K562 (cell line): Measurements from ENCODE around the gene SERPINA3. TPM values are rescaled to one million over a fixed set of nuclear protein-coding genes. Genes with fewer than 3 reads are reported as not detected.

Experiments
- ATAC-seq: fragments of 200-7000 bp; cut with Tn5 transposase; 3 replicates; pipeline ENCODE4 v1.9.1; 2020; ENCODE audit warnings: moderate library complexity
- BruUV-seq: library from RNA; stranded (reverse); fragments of 400-500 nt; replicated peaks from 2 replicates; lab custom pipeline; 2021; lab: Mats Ljungman, UMichigan
- CTCF ChIA-PET: fragments of 300-600 bp; formaldehyde crosslinking; extraction: SDS; loops from one replicate; lab custom pipeline; 2021; ENCODE audit warnings: low intra/inter-chr PET ratio; lab: Yijun Ruan, JAX
- POLR2A ChIA-PET: fragments of 300-600, 350-650 bp; sonication (Branson Sonifier 250); formaldehyde crosslinking; extraction: SDS; loops from one replicate; lab custom pipeline; 2021; ENCODE audit warnings: antibody characterized with exemption, inconsistent platforms; lab: Yijun Ruan, JAX
- DNase-seq, 4 experiments: peaks; one replicate each; pipeline versions ENCODE4 v3.0.0 to v3.0.0-alpha.2; 2011 to 2018; ENCODE audit warnings: low spot score in 3 of 4, mixed read lengths in 3 of 4; ENCODE audit errors: extremely low read depth in 1 of 4
- FAIRE-seq: peaks from 2 replicates; lab custom pipeline; 2011; peaks lifted over from hg19 to GRCh38; lab: Jason Lieb, UNC
- H2AFZ ChIP-seq: 2 replicates; pipeline ENCODE4 v1.6.0; 2011; ENCODE audit warnings: low read depth, low read length, control low read depth, inconsistent platforms
- H3K27ac ChIP-seq: fragments of 200-600 bp; 3 replicates; pipeline ENCODE4 v1.8.0; 2011; ENCODE audit warnings: low read depth, mild to moderate bottlenecking, control low read depth, inconsistent platforms, low read length, moderate library complexity, mixed read lengths; ENCODE audit errors: extremely low read depth
- H3K27me3 ChIP-seq, 2 experiments: fragments of 300-600 bp in 1 of 2; 2 replicates in 1 of 2; 3 replicates in 1 of 2; pipeline versions ENCODE4 v1.6.0 to v1.8.0; 2011; ENCODE audit warnings: inconsistent platforms in 2 of 2, low read length in 2 of 2, mild to moderate bottlenecking in 1 of 2, mixed read lengths in 1 of 2, moderate library complexity in 1 of 2; ENCODE audit not compliant: control insufficient read depth in 2 of 2, insufficient read depth in 2 of 2
- H3K36me3 ChIP-seq: fragments of 300-600 bp; 3 replicates; pipeline ENCODE4 v1.8.0; 2011; ENCODE audit warnings: mild to moderate bottlenecking, low read length, inconsistent platforms; ENCODE audit not compliant: control insufficient read depth, insufficient read depth
- H3K4me1 ChIP-seq, 2 experiments: fragments of 200-600 bp in 1 of 2; replicated peaks in 1 of 2; 2 replicates in 1 of 2; 3 replicates in 1 of 2; pipeline versions ENCODE4 v1.5.1 to v1.8.0; 2011; ENCODE audit warnings: inconsistent platforms in 2 of 2, low read length in 2 of 2, mild to moderate bottlenecking in 1 of 2, mixed read lengths in 1 of 2, moderate library complexity in 1 of 2; ENCODE audit not compliant: control insufficient read depth in 2 of 2, insufficient read depth in 2 of 2
- H3K4me2 ChIP-seq: 2 replicates; pipeline ENCODE4 v1.6.1; 2011; ENCODE audit warnings: low read length, control low read depth, inconsistent platforms, mixed read lengths; ENCODE audit not compliant: insufficient read depth
- H3K4me3 ChIP-seq: fragments of 200-600 bp; sonication (generic), shearing (Covaris generic); 2 replicates; pipeline ENCODE4 v1.5.1; 2016; ENCODE audit warnings: control low read depth, inconsistent platforms
- H3K79me2 ChIP-seq: fragments of 200-600 bp; 3 replicates; pipeline ENCODE4 v1.8.0; 2011; ENCODE audit warnings: low read length, inconsistent platforms; ENCODE audit not compliant: control insufficient read depth, insufficient read depth
- H3K9ac ChIP-seq, 2 experiments: 2 replicates each; pipeline versions ENCODE4 v1.6.0 to v1.6.1; 2011; ENCODE audit warnings: low read depth in 2 of 2, low read length in 2 of 2, control low read depth in 1 of 2, inconsistent platforms in 1 of 2, mild to moderate bottlenecking in 1 of 2, mixed read lengths in 1 of 2; ENCODE audit not compliant: insufficient read depth in 1 of 2
- H3K9me1 ChIP-seq: one replicate; pipeline ENCODE4 v1.6.0; 2011; ENCODE audit warnings: inconsistent platforms, mild to moderate bottlenecking, low read length, moderate library complexity; ENCODE audit not compliant: control insufficient read depth, insufficient read depth
- H3K9me3 ChIP-seq: replicated peaks from 2 replicates; pipeline ENCODE4 v1.5.1; 2011; ENCODE audit warnings: low read depth, low read length, inconsistent platforms; ENCODE audit not compliant: control insufficient read depth, insufficient read depth
- H4K20me1 ChIP-seq: replicated peaks from 2 replicates; pipeline ENCODE4 v1.6.1; 2011; ENCODE audit warnings: low read length, inconsistent platforms, mixed read lengths; ENCODE audit not compliant: control insufficient read depth, insufficient read depth
- BRCA1 ChIP-seq, 2 experiments: fragments of 450-650 bp in 1 of 2; sonication (generic) in 1 of 2; formaldehyde crosslinking in 1 of 2; IDR thresholded peaks; 2 replicates each; pipeline versions ENCODE4 v1.5.0 to v1.6.1; 2017 to 2020; ENCODE audit warnings: mild to moderate bottlenecking in 1 of 2, missing genetic modification reagents in 1 of 2
- FOSL1 ChIP-seq: fragments of 200-800 bp; sonication (Bioruptor generic); conservative IDR thresholded peaks from 2 replicates; pipeline ENCODE4 v1.6.1; 2016; ENCODE audit warnings: missing genetic modification characterization, missing compliant biosample characterization
- GTF2A2 ChIP-seq: IDR thresholded peaks from 2 replicates; pipeline ENCODE4 v1.6.1; 2016; ENCODE audit warnings: mild to moderate bottlenecking, missing genetic modification characterization, missing compliant biosample characterization
- MCM5 ChIP-seq: fragments of 450-650 bp; IDR thresholded peaks from 2 replicates; pipeline ENCODE4 v1.6.1; 2016; ENCODE audit warnings: low read depth
- NCOA4 ChIP-seq: fragments of 450-650 bp; IDR thresholded peaks from 2 replicates; pipeline ENCODE4 v1.6.1; 2018; ENCODE audit warnings: mild to moderate bottlenecking; ENCODE audit not compliant: partially characterized antibody
- RAD21 ChIP-seq, 2 experiments: fragments of 250-450 bp in 1 of 2; fragments of 450-650 bp in 1 of 2; sonication (Bioruptor Pico) in 1 of 2; formaldehyde crosslinking in 1 of 2; IDR thresholded peaks in 1 of 2; conservative IDR thresholded peaks in 1 of 2; 2 replicates each; pipeline versions ENCODE4 v1.4.0 to v1.8.0; 2020 to 2022; ENCODE audit warnings: mild to moderate bottlenecking in 2 of 2, moderate library complexity in 1 of 2
- TAF1 ChIP-seq: IDR thresholded peaks from 2 replicates; pipeline ENCODE4 v1.6.1; 2011; ENCODE audit warnings: mild to moderate bottlenecking, low read length, moderate library complexity; ENCODE audit not compliant: insufficient read depth, control insufficient read depth, severe bottlenecking; ENCODE audit errors: extremely low read depth
- TAL1 ChIP-seq: fragments of 450-650 bp; IDR thresholded peaks from 2 replicates; pipeline ENCODE4 v1.6.1; 2016; ENCODE audit warnings: mild to moderate bottlenecking
- TCF7 ChIP-seq: sonication (generic); IDR thresholded peaks from 2 replicates; pipeline ENCODE4 v1.6.1; 2016; ENCODE audit warnings: antibody characterized with exemption, borderline replicate concordance
- TEAD2 ChIP-seq: fragments of 450-650 bp; IDR thresholded peaks from 2 replicates; pipeline ENCODE4 v1.6.1; 2016; ENCODE audit warnings: missing genetic modification characterization, control low read depth, missing compliant biosample characterization
- ZFP30 ChIP-seq: fragments of 250-450 bp; sonication (Bioruptor Pico); IDR thresholded peaks from 2 replicates; pipeline ENCODE4 v1.8.0; 2022; ENCODE audit warnings: moderate library complexity, mild to moderate bottlenecking, inconsistent platforms, borderline replicate concordance
- ZNF3 ChIP-seq: fragments of 250-450 bp; sonication (Bioruptor Pico); IDR thresholded peaks from 2 replicates; pipeline ENCODE4 v1.5.0; 2021; ENCODE audit warnings: mild to moderate bottlenecking, moderate library complexity
- ZNF583 ChIP-seq: fragments of 250-450 bp; sonication (Bioruptor Pico); IDR thresholded peaks from 2 replicates; pipeline ENCODE4 v1.4.0; 2020
- WGBS: fragments of 100-300 bp; shearing (Covaris generic); methylation state at CpG from one replicate; pipeline ENCODE4 v1.1.6; 2016; ENCODE audit warnings: low coverage, mixed read lengths; ENCODE audit not compliant: insufficient coverage; ENCODE audit errors: missing lambda C conversion rate; 5-methylcytosine and 5-hydroxymethylcytosine counted together
- in situ Hi-C: fragments of 300-500 bp; cut with MboI; formaldehyde crosslinking; loops from 4 replicates; pipeline ENCODE4 v1.15.0; 2018; ENCODE audit warnings: inconsistent platforms, mixed read lengths
- intact Hi-C: fragments of 100-400 bp; cut with micrococcal nuclease; formaldehyde crosslinking; loops from 2 replicates; pipeline ENCODE4 v1.14.2; 2022
- polyA plus RNA-seq, 8 experiments: library from polyadenylated mRNA; depleted of rRNA in 4 of 8; stranded (reverse) in 5 of 8; unstranded in 3 of 8; fragments of >200 nt; fragmentation: Nextera tagmentation in 2 of 8; fragmentation: Illumina TruSeq in 1 of 8; extraction: Ambion mirVana in 2 of 8; extraction: Trizol in 1 of 8; gene quantifications; 2 replicates each; pipeline versions ENCODE4 v1.2.1 to v1.2.3, GENCODE V29; 2011 to 2014; ENCODE audit warnings: inconsistent platforms in 1 of 8, missing spikeins in 1 of 8
- total RNA-seq, 7 experiments: library from RNA; depleted of rRNA in 6 of 7; stranded (reverse); fragments of >200 nt in 6 of 7; fragmentation: Illumina TruSeq in 2 of 7; extraction: Trizol in 2 of 7; gene quantifications; 2 replicates each; pipeline versions ENCODE4 v1.2.1 to v1.2.3, GENCODE V29; 2011 to 2021; ENCODE audit warnings: low replicate concordance in 1 of 7
- TF ChIP-seq, protein P1 (sequence below): sonication (generic); formaldehyde crosslinking; IDR thresholded peaks from 2 replicates; pipeline ENCODE4 v1.8.0; 2022; ENCODE audit warnings: missing genetic modification reagents, mild to moderate bottlenecking, borderline replicate concordance
- TF ChIP-seq, protein P2 (sequence below): fragments of 450-650 bp; formaldehyde crosslinking; IDR thresholded peaks from 2 replicates; pipeline ENCODE4 v1.4.0; 2022; ENCODE audit warnings: mild to moderate bottlenecking, moderate library complexity

Gene SERPINA3
- total and polyA plus RNA-seq, 9 of the 15 experiments (the other 6 are each of a cell fraction or from before 2014, with no cell fraction given): 2.3 TPM; not detected in 8

DNA sequence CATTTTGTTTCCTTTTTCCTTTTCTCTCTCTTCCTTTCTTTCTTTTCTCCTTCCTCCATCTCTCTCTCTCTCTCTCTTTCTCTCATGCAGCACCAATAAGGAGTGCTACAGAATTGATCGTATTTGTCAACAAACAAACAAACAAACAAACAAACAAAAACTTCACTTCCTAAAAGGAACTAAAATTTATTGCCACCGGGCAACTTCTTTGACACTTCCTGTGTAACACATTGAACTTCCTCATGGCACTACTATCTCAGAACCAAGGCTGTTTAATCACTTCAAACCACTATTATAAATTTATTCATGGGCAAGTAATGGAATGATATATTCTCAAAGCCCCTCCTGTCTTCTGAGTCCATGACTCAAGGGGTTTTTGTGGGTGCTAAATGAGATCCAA lies 51.3 kb downstream of the SERPINA3 start (continued):
- TF ChIP-seq BRCA1 (IDR thresholded peaks at IDR 0.05) (no peak), BRCA1 (CRISPR knock-in tag; IDR thresholded peaks at IDR 0.05) (no peak), MCM5 (no peak), TAF1 (no peak), ZNF583 (CRISPR knock-in tag) (no peak), NCOA4 (no peak)
- TF ChIP-seq, protein P1, sequence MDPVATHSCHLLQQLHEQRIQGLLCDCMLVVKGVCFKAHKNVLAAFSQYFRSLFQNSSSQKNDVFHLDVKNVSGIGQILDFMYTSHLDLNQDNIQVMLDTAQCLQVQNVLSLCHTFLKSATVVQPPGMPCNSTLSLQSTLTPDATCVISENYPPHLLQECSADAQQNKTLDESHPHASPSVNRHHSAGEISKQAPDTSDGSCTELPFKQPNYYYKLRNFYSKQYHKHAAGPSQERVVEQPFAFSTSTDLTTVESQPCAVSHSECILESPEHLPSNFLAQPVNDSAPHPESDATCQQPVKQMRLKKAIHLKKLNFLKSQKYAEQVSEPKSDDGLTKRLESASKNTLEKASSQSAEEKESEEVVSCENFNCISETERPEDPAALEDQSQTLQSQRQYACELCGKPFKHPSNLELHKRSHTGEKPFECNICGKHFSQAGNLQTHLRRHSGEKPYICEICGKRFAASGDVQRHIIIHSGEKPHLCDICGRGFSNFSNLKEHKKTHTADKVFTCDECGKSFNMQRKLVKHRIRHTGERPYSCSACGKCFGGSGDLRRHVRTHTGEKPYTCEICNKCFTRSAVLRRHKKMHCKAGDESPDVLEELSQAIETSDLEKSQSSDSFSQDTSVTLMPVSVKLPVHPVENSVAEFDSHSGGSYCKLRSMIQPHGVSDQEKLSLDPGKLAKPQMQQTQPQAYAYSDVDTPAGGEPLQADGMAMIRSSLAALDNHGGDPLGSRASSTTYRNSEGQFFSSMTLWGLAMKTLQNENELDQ (CRISPR knock-in tag): no peak

DNA sequence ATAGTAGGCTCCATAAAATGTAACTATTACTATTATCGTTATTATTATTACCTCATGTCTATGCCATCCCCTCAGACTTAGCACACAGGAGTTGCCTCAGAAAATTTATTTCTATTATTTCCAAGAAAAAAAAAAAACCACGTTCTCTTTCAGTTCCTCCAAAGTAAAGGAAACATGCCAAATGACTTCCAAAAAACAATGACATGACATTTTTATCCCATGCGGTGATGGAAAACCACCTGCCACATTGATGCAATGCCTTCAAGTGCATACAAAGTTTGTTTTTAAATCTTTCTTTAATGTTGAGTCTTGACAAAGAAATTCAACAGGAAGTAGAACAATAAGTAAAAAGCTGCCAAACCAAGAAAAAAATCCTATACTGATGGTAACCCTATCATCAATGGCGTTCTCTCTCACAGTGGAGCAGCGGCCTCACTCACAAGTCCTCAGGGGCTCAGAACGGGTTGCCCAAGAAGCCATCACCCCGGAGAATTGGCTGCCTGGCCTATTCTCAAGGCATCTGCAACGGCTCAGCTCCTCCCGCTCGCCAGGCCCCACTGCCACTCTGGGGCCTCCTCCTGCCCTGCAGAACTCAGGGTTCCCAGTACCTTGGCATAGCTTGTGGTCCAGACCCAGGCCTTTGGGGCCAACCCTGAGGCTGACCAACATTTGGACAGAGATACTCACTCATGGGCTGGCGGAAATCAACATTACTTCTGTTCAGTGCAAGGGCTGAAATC lies 51.9 kb downstream of the SERPINA3 start:
- CTCF ChIA-PET: no interaction called here
- TF ChIP-seq TEAD2 (tag) (no peak), TCF7 (no peak), FOSL1 (tag) (no peak), TAL1 (no peak), ZNF3 (no peak), RAD21 (CRISPR knock-in tag; conservative IDR thresholded peaks at IDR 0.05 in 1 of 2, IDR thresholded peaks at IDR 0.05 in 1 of 2) (no peak), ZFP30 (CRISPR knock-in tag) (no peak), GTF2A2 (tag) (no peak)
- TF ChIP-seq, protein P2, sequence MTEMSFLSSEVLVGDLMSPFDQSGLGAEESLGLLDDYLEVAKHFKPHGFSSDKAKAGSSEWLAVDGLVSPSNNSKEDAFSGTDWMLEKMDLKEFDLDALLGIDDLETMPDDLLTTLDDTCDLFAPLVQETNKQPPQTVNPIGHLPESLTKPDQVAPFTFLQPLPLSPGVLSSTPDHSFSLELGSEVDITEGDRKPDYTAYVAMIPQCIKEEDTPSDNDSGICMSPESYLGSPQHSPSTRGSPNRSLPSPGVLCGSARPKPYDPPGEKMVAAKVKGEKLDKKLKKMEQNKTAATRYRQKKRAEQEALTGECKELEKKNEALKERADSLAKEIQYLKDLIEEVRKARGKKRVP (CRISPR knock-in tag): no peak

More for the DNA sequence above, 51.9 kb downstream of the SERPINA3 start:
- no peaks in the 10 kb centered on the region for H3K79me2 ChIP-seq
- ATAC-seq: no peak
- no peak overlapping the region for H3K27ac ChIP-seq
- H3K27me3 ChIP-seq: no peaks in the 10 kb centered on the region
- intact Hi-C loops (no loop called here), in situ Hi-C loops (no loop called here)
- H3K9me3 ChIP-seq: no peaks in the 10 kb centered on the region
- H4K20me1 ChIP-seq: no peaks in the 10 kb centered on the region
- no peaks in the 10 kb centered on the region for H3K36me3 ChIP-seq
- 0% methylated on average over 11 of the region's 11 CpGs for WGBS
- POLR2A ChIA-PET: no interaction called here
- no peak overlapping the region for H2AFZ ChIP-seq
- H3K4me2 ChIP-seq: no peak overlapping the region
- H3K9me1 ChIP-seq: no peaks in the 10 kb centered on the region
- no peaks in the 10 kb centered on the region for H3K4me1 ChIP-seq
- H3K4me3 ChIP-seq: no peak overlapping the region
- DNase-seq: no peak
- H3K9ac ChIP-seq: no peak overlapping the region
- BruUV-seq: no TSS peak
- no peak for FAIRE-seq
